Prostate gland (tissue), 2 donors: Measurements from ENCODE around the gene GAGE12J.

Source experiments
- POLR2A ChIP-seq: fragments of 450-650 bp; IDR thresholded peaks from one replicate; pipeline ENCODE4 v1.6.1; 2016; ENCODE audit warnings: antibody characterized with exemption, mild to moderate bottlenecking
- TF ChIP-seq, protein P1 (sequence below), 4 experiments: fragments of 200-600 bp in 2 of 4; fragments of 450-650 bp in 2 of 4; sonication (generic) in 2 of 4; IDR thresholded peaks; 1 replicate in 3 of 4; 2 replicates in 1 of 4; pipeline ENCODE4 v1.5.1; 2016 to 2019; ENCODE audit warnings: antibody characterized with exemption in 4 of 4, mild to moderate bottlenecking in 2 of 4, moderate library complexity in 2 of 4

GRCh38 chrX:49276671-49277534, 44.9 kb upstream of the GAGE12J start:
- TF ChIP-seq, protein P1, sequence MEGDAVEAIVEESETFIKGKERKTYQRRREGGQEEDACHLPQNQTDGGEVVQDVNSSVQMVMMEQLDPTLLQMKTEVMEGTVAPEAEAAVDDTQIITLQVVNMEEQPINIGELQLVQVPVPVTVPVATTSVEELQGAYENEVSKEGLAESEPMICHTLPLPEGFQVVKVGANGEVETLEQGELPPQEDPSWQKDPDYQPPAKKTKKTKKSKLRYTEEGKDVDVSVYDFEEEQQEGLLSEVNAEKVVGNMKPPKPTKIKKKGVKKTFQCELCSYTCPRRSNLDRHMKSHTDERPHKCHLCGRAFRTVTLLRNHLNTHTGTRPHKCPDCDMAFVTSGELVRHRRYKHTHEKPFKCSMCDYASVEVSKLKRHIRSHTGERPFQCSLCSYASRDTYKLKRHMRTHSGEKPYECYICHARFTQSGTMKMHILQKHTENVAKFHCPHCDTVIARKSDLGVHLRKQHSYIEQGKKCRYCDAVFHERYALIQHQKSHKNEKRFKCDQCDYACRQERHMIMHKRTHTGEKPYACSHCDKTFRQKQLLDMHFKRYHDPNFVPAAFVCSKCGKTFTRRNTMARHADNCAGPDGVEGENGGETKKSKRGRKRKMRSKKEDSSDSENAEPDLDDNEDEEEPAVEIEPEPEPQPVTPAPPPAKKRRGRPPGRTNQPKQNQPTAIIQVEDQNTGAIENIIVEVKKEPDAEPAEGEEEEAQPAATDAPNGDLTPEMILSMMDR (IDR thresholded peaks at IDR 0.05) = no peak
- no peak for TF ChIP-seq POLR2A
